HG03280 (cell line): ENCODE data around the gene CACNA2D3.

ENCODE experiments used
- ATAC-seq: cut with Tn5 transposase; IDR thresholded peaks from one replicate; pipeline ENCODE4 v1.9.1; 2021; ENCODE audit warnings: mild to moderate bottlenecking, moderate library complexity; ENCODE audit not compliant: unreplicated experiment

The CACNA2D3 gene

DNA sequence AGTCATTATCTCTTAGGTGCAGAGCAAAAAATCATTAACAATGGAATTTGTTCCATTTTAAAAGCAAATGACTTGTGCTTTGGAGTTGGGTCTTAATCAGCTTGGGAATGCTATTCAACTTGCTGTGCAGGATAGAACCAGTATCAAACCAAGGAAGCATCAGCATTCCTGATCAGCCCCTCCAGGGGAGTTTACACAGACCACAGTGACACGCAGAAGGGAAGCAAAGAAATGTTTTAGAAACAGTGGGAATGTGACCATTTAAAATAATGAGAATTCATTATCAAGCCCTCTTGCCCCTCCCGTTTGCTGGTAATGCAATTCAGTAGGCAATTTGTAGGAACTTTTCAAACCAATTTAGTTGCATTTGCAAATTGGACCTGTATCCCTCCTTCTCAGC lies 650.4 kb downstream of the CACNA2D3 start:
- ATAC-seq: no peak

DNA sequence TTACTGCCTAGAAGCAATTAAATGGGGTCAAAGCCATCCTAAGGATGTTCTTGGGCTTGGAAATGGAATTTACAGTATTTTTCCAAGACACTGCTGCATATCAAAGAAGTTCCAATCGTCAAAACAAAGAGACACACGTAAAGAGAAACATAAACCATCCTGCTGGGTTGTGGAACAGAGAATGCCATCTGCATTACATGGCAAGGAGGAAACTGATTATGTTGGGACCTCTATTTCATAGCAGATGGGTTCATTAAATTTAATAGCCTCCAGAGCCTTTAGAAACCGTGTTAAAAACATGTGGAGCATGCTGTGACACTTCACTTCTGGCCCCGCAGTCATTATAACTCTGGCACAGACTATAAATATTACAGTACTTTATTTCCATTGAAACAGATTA lies 650.9 kb downstream of the CACNA2D3 start:
- ATAC-seq: no peak

DNA sequence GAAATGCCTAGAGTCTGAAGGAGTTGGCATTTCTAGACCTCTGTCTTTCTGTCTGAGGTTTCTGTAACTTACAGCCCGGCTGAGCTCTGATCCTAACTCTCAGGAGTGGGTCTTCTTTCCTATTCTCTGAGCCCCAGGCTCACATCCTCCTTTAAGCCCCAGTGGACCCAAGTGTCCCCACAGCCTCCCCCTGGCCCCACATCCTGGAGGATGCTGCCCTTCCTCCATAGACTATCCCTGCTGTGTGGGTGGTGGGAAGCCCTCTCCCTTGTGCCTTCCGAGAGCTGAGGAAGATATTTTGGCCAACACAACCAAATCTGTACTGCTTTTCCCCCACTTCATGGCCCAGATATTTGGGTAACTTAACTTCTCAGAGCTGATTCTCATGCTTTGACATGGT lies 654.2 kb downstream of the CACNA2D3 start:
- ATAC-seq: no peak

DNA sequence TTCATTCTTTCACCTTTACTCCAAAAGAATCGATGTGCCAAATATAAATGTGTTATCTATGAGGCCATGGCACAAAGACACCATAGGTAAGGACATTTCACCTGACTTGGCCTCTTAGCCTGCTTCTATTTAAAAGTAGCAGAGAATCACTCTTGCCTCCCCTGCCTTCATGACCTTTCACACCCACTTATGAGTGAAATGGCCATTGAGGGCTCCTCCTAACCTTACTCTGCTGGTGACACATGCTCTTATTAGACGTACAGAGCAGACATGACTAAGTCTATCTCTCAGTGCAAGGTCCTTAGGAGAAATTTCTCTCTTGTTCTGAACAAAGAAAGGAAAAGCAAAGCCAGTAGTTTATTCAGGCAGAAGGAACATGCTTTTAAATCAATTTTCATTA lies 654.8 kb downstream of the CACNA2D3 start:
- no peak for ATAC-seq

DNA sequence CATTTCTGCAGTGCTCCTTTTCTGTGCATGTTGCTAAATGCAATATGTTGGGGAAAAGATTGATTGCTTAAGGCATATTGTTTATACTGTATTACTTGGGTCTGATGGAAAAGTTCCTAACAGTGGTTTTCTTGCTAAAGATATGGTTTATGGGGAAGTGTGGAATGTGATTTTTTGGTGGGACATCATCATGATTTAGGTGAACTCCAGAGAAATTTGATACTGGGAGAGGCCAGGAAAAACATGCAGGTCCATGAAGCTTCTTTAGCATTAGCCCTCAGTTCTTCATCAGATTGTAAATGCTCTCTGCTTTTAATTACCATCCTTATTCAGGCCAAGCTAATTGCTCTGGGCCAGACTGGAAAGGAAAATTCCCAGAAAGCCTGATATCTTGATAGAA lies 658.0 kb downstream of the CACNA2D3 start:
- no peak for ATAC-seq

DNA sequence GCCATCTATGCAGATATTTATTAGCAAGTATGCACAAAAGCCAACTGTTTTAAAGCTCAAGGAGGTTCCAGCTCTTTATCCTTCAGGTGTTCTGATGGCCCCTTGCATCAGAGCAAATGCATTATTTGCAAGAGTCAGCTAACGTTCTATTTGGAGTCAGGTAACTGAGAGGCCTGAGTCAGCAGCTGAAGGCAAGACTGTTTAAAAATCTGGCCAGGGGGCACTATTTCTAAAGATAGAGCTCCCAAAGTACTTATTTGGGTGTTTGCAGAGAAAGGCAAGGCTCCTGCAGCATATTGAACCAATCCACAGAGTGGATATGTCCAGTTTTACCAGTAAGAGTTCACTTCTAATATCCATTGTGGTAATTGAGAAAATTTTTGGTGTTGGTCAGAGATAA lies 659.4 kb downstream of the CACNA2D3 start:
- no peak for ATAC-seq

DNA sequence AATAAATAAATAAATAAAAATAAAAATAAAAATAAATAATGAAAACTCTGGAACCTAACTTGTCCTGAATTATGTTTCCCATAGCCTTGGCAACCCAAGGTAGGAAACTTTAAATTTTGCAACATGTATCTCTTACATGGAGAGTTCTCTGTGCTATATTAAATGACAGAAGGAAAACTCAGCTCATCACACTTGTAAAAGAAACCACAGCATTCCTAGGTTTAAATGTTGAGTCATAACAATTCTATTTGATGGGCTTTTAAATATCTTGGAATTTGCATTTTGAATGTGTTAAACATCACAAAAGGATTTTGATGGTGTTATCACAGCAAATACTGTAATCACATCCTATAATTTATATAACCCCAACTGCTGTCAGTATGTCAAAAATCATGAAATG lies 661.3 kb downstream of the CACNA2D3 start:
- no peak for ATAC-seq

DNA sequence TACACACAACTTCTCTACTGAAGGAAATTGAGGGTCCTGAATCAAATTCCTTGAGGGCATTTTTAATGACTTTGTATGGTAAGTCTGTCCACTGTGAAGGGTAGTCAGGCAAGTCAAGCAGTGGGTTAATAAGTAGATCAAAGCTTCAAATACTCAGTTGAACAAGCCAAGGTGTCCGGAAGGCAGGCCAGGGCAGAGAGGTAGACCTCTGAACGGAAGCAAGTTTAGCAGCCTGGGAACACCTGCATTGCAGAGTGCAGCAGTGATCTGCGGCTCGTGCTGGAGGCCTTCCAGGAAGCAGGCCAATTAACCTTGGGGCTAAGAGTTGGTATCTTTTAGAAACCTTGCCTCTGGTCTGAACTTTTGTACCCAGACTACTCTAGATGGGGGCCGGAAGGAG lies 661.7 kb downstream of the CACNA2D3 start:
- no peak for ATAC-seq

DNA sequence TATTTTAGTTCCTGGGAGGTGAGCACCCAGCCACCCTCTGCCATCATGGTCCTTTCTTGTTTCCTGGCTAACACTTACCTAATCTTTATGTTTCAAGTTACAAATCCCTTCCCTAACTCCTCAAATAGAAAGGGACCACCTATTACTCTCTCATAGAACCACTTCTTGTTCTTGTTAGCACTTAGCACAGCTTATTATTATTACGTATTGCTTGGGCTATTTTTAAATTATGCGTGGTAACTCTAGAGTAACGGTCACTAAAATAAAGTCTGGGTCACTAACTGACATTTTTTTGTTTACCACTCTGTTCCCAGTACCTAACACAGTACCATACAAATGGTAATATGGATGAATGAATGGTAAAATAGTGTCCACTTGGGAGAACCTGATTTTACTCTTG lies 663.6 kb downstream of the CACNA2D3 start:
- no peak for ATAC-seq

DNA sequence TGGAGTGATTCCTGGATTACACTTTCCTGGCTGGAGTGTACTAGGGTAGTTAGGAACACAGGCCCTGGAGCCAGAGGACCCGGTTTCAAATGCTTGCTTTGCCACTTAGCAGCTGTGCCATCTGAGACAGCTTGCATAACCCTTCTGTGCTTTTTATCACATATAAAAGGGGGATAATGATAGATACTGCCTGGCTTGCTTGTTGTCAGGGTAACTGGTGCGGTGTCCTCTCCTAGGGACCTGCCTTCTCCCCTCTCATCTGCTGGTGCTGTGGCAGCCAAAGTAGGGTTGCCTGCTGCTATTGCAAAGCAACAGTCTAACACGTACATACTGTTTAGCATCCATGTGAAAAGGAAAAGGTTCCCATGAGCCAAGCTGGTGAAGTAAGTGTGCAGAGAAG lies 667.7 kb downstream of the CACNA2D3 start:
- no peak for ATAC-seq

DNA sequence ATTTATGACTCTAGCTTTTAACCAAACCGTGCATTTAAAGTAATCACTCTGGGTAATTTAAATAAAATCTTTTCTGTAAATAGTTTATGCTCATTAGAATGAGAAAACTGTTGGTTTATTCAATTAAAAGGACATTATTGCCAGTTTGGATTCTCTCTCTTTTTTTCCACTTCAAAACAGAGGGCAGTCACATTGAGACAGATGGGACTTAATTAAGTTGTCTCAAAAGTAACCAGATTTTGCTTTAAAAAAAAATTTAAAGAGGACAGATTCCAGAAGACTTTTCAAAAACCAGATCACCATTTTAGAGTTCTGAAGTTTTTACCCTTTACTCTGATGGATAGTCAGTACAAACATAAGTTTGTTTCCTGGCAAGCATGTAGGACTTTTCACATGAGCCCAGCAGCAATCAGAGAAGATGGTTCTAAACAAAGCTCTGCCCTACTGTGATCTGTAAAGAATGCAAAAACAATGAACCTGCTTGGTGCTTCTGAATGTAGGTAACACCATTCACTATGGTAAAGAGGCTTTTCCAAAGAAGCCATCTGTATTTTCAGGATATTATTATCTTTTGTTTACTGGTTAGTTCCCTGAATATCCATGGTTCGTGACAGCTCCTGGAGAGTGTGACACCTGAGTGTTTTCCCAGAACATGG lies 669.3 kb downstream of the CACNA2D3 start:
- no peak for ATAC-seq

DNA sequence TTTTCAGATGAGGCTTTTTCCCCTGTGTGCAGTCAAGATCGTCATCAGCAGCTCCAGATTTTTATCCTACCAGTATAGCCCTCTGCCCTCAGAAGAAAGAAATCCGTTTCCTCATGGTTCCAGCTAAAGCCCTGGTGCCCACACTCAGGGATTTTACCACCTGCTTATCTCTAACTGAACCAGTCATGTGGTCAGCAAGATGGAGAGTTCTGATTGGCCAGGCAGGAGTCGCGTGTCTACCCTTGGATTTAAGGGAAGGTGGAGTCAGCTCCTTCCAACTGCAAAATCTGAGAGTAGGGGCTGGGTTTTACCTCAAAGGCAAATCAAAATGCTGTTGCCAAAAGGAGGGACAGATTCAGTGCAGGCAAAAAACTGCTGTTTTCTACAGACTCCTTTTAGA lies 670.2 kb downstream of the CACNA2D3 start:
- ATAC-seq: no peak

DNA sequence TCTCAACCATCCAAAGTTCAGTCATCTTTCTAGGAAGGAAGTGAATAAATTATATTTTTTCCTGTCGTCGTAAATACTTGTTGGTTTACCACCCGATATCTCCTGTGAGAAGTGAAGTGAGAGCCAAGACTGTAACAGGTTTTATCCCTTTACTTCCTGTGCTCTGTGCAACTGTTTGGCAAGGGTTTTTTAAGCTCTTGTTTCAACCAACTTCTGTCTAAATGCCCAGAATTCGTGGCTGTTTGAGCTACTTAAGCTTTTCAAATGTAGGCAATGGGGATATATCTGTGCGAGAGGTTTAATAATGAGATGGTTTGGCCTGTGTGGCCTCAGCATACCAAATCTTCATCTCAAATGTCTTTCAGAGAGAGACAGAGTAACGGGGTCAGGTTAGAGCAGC lies 670.8 kb downstream of the CACNA2D3 start:
- ATAC-seq: no peak

DNA sequence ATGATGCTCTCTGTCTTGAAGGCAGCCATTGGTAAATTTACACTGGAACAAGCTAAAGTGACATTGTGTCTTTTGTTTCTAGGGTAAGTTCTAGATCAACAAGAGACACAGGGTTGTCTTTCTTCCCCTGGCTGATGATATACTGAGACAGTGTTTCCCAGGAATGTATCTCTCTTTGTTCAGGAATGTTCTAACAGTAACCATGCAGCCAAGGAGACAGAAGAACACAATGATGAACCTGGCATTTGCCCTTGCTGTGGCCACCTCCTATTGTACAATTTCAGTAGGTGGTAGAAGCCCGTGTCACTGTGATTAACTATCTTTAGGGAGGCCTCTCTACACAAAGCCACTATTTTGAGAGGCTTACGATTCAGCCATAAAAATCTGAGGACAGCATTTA lies 674.8 kb downstream of the CACNA2D3 start:
- ATAC-seq: no peak

DNA sequence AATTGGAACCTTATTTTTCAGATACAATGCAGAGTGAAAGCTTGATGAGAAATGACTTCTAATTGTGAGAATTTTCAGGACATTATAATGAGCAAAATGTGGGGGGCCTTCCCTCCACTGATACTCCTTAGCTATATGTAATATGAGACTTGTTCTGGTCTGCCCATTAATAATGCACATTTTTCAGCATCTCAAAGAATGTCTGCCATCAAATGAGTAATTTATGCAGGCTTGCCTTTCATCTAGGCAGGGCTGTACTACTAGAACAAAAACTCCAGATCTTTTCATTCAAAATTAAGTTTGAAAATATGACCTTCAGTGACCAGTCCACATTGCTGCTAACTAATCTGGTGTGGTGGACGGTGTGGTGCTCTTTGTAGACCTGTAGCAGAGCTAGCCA lies 678.1 kb downstream of the CACNA2D3 start:
- no peak for ATAC-seq

DNA sequence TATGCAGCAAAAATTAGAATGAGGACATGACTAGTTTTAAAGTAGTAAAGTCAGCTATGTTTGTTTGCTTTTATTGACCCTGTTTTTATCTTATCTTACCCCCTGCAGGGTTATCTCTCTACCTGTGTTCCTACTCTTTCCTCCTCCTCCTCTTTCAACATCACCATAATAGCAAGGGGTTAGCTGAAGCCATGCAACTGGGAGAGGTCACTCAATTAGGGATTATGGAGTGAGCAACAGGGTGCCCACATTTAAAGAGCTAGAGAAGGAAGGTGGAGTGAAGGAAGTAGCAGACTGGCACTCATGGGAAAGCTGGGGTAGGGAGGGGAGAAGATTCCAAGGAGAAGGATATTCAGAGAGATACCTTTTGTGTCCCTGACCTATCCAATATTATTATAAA lies 679.6 kb downstream of the CACNA2D3 start:
- ATAC-seq: no peak

DNA sequence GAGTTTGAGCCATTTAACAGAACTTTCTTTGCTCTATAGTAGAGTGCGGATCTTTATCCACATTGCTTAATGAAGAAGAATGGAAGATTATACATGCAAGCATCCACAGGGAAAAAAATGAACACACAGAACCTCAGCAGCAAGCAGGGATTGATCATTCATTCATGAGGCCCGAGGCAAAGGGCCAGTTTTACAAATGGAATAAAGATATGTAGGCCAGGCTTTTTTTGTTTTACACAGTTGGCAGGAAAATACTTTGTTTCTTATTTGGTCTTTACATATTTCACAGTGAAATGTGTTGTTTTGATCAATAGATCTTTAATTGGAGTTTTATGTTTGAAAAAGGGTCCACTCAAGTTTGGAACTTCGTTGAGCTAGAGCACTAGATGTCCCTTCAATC lies 688.0 kb downstream of the CACNA2D3 start:
- no peak for ATAC-seq

DNA sequence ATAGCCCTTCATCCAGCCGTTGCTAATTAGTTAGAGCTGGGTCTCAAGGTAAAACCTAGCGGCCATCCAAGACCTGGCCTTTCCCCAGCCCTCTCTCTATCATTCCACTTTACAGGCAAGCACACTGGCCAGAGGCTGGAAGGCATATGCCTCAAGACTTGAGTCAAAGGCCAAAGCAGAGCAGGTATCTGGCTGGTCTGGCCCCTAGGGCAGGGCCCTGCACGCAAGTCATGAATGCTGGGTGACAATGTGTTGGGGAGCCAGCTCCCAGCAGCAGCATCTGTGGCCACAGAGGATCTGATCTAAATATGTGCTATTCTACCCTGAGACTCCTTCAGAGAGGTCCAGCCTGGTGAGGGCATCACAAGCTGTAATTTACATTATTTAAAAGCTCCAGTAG lies 691.9 kb downstream of the CACNA2D3 start:
- no peak for ATAC-seq

DNA sequence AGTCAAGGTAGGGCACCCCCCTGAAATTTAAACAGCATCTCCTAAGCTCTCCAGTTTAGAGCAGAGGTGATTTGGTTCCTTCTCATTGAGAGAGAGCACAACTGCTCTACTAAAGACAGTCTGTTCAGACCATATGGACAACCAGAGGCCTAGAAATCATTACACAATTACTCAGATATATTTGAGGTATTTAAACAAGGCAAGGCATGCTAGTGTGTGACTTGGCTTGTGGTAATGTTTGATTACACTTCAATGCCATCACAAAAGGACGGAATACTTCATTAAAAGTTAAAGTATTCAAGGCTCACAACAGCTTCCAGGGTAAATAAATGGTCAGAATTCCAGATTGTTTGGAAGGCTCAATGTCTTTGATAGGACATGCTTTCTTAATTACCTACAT lies 695.3 kb downstream of the CACNA2D3 start:
- no peak for ATAC-seq

DNA sequence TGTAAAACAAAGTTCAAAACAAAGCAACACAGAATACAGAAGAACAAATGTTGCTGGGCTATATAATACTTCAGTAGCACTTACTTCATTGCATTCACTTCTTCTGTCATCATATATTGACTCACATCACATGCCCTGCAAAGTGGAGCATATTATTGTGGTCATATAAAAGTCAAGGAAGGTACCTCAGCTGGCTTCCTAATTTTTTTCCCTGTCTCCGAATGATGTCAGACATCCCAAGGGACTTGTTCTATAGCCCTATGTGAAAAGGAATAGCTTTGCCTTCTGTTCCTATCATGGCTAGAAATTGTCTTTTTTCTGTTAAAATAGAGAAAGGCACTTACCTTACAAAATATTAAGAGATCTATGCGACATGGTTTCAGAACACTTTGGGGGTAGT lies 696.1 kb downstream of the CACNA2D3 start:
- ATAC-seq: no peak

DNA sequence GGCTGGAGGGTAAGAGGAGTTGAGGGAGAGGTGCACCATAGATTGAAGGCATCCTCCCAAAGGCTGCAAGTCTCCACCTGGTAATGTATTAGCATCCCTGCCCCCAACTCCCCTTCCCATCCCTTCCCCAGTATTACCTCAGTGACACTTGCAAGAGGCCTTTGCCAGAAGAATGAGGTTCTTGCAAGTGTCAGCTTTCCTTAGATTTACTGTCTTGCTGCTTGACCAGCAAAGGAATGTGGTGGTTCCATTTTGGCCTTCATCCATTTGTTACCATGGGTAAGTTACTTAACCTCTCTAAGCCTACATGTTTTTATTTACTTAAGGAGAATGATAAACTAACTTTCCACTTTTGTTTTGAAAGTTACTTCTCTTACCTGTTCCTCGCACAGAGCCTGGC lies 696.6 kb downstream of the CACNA2D3 start:
- ATAC-seq: no peak

DNA sequence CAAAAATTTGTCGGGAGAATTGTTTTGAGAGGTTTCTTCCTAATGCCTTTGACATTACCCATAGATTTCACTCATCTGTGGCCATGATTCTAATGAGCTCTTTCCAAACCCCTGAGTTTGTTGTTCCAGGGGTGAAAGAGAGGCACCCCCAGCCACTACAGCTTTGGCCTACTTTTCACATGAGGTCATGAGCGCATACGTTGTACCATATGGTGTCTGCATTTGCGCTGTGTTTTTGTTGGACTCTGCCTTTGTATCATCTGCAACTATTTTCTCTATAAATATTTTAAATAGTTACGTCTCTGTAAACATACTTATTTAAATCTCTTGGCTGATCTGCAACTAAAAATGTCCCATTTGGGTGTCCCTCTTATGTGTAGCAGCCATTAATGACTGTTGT lies 697.6 kb downstream of the CACNA2D3 start:
- no peak for ATAC-seq

DNA sequence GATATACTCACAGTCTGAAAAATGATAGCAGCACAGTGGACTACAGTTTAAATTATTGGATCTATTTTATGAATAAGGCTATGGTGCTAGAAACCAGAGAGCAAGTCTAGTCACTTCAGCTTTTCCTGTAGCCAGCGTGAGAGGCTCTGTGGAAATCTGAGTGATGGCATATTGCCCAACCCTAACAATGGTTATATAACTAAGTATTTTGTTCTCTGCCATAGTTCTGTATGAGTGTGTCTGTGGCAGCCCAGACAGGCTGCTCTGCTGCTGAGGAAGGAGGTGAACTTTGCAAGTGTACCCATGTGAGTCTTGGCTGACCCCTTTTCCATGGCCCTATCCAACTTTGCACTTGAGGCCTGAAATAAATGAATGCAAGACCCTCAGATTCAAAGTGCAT lies 699.9 kb downstream of the CACNA2D3 start:
- ATAC-seq: no peak

DNA sequence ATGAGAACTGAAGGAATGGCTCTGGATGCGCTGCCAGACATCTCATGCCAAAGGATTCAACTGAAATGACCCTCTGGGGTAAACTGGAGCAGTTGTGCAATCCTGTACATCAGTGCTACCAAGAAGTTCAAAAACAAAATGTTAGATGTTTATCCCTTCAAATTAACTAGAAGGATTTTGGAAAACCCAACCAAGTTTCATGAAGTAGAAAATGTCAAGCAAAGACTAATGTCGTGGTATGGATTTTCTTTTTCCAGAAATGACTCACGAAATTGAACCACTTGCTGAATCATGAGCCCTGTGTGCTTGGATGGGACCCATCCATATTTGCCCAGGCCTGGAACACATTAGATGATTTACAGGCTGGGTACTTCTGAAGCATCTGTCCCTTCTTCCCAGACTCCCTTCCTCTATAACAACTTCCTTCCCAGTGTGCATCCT lies 703.9 kb downstream of the CACNA2D3 start:
- no peak for ATAC-seq
